Measurements from ENCODE around the gene ZCWPW1.

- TF ChIP-seq, protein P1, sequence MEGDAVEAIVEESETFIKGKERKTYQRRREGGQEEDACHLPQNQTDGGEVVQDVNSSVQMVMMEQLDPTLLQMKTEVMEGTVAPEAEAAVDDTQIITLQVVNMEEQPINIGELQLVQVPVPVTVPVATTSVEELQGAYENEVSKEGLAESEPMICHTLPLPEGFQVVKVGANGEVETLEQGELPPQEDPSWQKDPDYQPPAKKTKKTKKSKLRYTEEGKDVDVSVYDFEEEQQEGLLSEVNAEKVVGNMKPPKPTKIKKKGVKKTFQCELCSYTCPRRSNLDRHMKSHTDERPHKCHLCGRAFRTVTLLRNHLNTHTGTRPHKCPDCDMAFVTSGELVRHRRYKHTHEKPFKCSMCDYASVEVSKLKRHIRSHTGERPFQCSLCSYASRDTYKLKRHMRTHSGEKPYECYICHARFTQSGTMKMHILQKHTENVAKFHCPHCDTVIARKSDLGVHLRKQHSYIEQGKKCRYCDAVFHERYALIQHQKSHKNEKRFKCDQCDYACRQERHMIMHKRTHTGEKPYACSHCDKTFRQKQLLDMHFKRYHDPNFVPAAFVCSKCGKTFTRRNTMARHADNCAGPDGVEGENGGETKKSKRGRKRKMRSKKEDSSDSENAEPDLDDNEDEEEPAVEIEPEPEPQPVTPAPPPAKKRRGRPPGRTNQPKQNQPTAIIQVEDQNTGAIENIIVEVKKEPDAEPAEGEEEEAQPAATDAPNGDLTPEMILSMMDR (IDR thresholded peaks at IDR 0.05; ENCODE audit: low read depth, low read length) = no peak
- TF ChIP-seq EZH2phosphoT487 (IDR thresholded peaks at IDR 0.05; ENCODE audit: low read depth) = no peak
Measured at GRCh38 chr7:100429637-100430492, 1.4 kb upstream of the ZCWPW1 start, which contains the start of gene MEPCE.
